Measurements from ENCODE around the gene GALNT1.
"Not testable (repeated sequence)": the region's sequence is repeated elsewhere in the genome, so short reads cannot be mapped to it uniquely, and the experiment has no call there.

The GALNT1 gene

DNA sequence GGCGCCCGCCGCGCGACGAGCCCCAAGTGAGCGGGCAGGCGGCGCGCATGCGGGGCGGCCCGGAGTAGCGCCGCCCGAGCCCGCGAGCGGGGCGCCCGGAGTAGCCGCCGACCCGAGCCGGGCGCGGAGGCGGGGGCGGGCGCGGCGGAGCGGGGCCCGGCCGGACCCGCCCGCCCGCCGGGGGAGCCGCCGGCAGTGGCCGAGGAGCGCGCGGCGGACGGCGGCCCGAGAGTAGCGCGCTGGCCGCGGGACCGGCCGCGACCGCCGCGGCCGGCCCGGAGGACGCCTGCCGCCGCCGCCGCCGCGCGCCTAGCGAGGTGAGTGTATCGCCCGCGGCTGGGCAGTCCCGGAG, at the start of gene GALNT1:
GALNT1 (plus strand) TSS at position 195 of the 352 bp plus-strand sequence. CDS start 72,923 bp downstream, outside the sequence.
- DNase-seq (ENCODE audit: low read depth in 1 of 2, low spot score in 1 of 2) = no peak

DNA sequence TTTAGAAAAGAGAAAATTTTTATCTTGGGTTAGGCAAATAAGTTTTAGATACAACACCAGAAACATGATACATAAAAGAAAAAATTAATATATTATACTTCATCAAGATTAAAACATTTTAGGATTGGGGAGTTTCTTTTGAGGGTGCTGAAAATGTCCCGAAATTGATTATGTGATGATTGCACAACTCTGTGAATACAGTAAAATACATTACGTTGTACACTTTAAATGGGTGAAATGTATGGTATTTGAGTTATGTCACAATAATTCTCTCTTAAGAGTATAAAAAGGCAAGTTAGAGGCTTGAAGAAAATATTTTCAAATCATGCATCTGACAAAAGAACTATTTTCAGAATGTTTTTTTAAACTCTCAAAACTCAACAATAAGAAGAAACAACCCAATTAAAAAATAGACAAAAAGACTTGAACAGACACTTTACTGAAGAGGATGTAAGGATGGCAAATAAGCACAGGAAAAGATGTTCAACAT, 47.6 kb upstream of the GALNT1 start:
- no peak for DNase-seq (ENCODE audit: low read depth in 1 of 2, low spot score in 1 of 2)

DNA sequence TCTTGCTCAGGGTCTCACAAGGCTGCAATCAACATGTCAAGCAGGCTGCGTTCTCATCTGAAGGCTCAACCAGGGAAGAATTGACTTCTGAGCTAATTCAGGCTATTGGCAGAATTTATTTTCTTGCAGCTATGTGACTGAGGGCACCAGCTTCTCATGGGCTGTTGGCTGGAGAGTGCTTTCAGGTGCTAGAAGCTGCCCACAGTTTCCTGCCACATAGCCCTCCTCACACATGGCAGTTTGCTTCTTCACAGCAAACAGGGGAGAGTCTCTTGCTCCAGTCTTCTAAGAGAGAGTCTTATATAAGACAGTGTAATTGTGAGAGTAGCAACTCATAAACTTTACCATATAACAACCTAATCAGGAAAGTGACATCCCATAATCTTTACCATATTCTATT, 46.2 kb upstream of the GALNT1 start:
- DNase-seq (ENCODE audit: low read depth in 1 of 2, low spot score in 1 of 2) = no peak

DNA sequence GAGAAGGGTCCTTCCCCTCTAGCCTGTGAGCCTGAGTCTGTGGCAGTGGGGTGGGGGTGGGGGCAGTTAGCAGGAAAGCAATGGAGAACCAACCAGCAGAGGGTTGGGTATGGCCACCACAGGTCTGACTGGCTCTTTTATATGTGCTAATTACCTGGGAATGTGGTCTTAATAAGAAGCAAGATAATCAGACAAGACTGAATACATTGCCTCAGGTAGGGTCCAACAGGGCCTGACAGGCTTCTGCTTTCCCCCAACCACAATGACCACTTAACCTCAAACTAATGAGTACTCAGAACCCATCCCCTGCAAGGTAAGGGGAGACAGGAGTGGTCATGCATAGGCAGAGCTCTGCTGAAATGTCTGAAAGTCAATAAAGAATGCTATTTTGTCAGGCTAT, 39.2 kb upstream of the GALNT1 start:
- DNase-seq (ENCODE audit: low read depth in 1 of 2, low spot score in 1 of 2) = no peak

DNA sequence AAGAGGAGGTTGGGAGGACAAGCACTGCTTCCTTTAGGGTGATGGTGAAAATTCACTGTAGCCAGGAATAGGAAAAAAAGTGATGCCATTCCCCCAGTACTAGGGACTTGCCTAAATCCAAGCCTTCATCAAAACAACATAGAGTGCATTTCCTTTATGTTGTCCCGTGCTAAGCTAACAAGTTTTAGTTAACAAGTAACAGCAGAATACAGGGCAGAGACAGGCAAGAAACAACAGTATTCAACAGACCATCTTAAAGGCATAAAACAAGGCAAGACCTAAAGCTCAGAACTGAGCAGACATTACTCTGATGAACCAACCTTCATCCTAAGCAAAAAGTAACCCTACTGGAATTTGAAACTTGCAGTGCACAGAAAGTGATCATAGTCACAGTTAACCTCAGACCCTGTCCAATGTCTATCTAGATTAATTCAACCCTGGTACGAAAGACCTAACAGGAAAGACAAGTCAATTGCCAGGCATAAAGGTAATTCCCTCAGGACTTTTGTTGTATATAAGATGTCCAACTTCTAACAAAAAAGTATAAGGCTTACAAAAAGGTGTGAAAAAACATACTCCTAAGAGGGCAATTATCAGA, 34.4 kb upstream of the GALNT1 start:
- no peak for DNase-seq (ENCODE audit: low read depth in 1 of 2, low spot score in 1 of 2)

DNA sequence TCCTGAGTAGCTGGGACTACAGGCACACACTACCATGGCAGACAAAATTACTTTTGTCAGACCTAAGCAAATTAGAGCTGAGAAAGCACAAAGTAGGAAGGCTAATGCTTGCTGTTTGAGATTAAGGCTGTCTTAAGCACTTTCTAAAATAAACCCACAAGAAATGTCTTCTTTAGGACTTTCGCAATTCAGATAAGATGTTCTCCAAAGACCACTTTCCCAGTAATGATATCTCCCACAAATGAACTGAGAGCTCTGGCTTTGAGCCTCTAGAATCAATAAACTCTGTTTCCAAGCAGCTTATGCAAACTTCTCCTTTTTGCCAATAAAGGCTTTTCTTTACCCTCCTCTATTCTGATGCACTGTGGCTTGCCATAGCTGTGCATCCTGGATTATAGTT, 32.0 kb upstream of the GALNT1 start:
- no peak for DNase-seq (ENCODE audit: low read depth in 1 of 2, low spot score in 1 of 2)

DNA sequence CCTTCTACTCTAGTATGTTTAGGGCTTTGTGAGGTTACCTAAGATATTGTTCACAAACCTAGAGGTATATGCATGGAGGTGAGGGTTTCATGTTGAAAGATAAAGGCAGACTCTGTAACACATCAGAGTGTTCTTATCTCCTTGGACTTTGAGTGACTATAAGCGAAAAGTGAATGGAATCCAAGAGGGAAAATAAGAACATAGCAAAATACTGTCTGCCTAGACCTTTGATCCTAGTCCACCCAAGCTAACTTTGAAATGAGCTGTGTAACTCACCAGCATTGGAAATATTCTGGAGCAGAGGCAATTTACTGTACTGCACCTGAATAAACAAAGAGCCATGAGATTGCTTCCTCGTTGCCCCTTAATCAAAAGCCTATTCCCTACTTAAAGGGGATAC, 28.2 kb upstream of the GALNT1 start:
- no peak for DNase-seq (ENCODE audit: low read depth in 1 of 2, low spot score in 1 of 2)

DNA sequence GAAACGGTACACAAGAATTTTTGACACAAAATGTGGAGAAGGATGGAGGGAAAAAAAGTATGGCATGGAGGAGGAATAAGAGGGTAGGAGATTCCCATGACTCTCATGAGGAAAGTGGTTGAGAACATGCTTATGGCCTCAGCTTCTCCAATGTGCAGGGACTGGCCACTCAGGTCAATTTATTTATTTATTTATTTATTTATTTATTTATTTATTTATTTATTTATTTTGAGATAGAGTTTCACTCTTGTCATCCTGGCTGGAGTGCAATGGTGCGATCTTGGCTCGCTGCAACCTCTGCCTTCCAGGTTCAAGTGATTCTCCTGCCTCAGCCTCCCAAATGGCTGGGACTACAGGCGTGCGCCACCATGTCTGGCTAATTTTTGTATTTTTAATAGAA, 26.0 kb upstream of the GALNT1 start:
- DNase-seq (ENCODE audit: low read depth in 1 of 2, low spot score in 1 of 2) = not testable (repeated sequence)

DNA sequence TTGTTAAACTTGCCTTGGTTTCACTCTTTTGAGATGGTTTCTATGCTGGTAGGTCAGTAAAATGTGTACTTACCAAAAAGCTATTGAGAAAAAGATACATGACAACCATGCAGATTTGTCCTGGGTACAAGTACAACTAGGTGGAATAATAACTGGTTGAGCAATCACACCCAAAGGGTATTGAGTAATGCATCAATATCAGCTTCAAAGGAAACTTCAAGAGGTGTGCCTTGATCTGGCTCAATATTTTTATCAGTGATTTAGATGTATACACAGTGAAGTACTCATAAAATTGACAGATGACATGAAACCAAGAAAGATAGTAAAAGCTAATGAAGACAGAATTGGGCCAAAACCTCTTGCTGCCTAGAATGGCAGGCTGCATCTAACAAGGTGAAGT, 21.7 kb upstream of the GALNT1 start:
- DNase-seq (ENCODE audit: low read depth in 1 of 2, low spot score in 1 of 2) = no peak

DNA sequence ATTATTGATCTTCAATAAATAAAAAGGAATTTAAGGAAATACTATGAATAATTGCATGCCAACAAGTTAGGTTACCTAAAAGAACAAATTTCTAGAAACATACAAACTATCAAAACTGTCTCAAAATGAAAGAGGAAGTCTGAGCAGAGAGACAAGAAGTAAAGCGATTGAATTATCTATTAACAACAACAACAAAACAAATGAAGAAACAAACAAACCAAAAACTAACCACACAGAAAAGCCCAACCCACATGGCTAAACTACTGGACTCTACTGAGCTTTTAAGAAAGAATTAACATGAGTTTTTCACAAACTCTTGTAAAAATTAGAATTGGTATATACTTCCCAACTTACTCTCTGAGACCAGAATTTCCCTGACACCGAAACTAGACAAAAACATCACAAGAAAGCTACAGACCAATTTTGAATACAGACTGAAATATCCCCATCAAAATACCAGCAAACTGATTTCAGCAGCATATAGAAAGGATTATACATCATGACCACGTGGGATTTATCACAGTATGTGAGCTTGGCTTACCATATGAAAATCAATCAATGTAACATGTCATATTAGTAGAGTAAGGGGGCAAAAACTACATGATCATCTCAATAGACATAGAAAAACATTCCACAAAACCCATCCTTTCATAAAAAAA, 16.6 kb upstream of the GALNT1 start:
- no peak for DNase-seq (ENCODE audit: low read depth in 1 of 2, low spot score in 1 of 2)

DNA sequence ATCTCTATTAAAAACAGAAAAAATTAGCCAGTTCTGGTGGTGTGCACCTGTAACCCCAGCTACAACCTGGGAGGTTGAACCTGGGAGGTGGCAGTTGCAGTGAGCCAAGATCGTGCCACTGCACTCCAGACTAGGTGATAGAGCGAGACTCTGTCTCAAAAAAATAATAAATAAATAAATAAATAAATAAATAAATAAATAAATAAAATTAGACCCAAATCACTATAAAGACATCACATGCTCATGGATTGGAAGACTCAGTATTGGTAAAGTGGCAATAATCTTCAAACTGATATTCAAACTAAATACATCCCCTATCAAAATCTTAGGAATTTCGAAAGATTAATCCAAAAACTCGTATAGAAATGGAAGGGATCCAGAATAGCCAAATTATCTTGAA, 15.5 kb upstream of the GALNT1 start:
- no peak for DNase-seq (ENCODE audit: low read depth in 1 of 2, low spot score in 1 of 2)

DNA sequence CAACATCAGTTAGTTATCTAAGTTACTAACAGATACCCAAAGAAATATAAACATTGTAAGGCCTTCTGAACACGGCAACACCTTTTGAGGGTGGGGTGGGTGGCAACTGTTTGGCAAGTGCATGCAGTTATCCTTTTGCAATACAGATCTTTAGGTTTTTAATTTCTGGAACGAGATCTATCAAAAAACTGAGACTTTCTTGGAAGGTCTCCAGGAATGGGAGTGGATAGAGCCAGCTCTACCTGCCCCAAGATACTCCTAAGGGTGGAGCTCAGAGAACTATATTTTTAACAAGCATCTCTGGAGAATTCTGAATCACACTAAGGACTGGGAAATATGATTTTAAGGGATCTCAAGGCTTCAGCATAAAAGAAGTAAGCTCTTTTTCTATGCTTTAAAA, 11.4 kb upstream of the GALNT1 start:
- no peak for DNase-seq (ENCODE audit: low read depth in 1 of 2, low spot score in 1 of 2)

DNA sequence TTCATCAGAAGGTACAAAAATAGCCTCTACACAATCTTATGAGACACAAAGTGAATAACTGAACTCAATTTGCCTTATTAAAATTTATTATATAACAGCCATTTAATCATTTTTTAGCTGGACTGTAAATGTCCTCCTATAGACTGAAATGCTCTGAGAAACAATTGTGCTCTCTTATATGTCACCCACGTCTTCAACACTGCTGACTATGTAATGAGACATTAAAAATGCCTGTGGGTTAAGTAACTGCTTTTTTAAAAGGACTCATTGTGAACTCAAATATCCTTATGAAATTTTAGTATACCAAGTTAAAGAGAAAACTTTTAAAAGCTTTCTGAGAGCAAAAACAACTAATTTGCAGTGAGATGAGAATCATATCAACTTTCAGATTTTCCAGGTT, 10.4 kb upstream of the GALNT1 start:
- no peak for DNase-seq (ENCODE audit: low read depth in 1 of 2, low spot score in 1 of 2)

DNA sequence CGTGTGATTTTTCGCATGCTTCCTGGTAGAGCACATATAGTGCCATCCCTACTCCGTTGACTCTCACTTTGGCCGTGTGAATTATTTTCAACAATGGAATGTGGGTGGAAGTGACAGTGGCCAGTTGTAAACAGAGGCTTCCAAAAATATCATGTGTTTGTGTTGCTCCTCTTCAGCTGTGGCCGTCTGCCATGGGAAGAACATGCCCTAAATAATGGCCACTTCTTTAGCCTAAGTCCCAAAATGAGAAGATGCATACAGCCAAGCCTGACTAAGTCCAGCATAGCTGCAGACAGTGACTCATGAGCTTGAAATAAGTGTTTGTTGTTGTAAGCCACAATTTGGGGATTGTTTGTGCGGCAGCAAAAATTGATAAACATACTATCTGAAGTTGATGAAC, 8.9 kb upstream of the GALNT1 start:
- DNase-seq (ENCODE audit: low read depth in 1 of 2, low spot score in 1 of 2) = no peak

DNA sequence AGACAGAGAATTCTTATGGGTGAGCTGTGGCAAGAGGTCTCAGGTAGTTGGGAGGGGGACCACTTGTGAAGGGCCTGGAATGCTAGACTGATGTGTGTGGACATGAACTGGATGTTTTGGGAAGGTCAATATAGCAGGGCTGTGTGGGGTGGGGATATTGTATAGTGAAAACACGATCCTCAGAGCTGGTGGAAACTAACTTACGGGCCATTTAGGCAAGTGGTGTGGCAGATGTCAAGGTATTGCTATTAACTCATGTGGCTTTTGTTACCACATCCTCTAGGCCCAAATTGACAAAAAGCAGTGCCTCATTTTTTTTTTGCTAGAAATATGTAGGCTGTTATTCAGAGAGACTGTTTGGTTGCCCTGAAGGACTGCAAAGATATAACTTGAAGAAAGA, 8.0 kb upstream of the GALNT1 start:
- DNase-seq (ENCODE audit: low read depth in 1 of 2, low spot score in 1 of 2) = no peak

DNA sequence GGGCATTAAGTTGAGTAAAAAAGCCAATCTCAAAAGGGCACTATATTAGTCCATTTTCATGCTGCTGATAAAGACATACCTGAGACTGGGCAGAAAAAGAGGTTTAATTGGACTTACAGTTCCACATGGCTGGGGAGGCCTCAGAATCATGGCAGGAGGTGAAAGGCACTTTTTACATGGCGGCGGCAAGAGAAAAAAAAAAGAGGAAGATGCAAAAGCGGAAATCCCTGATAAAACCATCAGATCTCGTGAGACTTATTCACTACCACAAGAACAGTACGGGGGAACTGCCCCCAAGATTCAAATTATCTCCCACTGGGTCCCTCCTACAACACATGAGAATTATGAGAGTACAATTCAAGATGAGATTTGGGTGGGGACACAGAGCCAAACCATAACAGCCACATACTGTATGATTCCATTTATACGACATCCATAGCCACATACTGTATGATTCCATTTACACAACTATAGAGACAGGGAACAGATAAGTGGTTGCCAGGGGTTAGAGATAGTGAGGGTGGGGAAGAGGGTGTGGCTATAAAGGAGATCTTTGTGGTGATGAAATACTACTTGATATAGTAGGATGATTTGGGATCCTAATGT, 5.2 kb upstream of the GALNT1 start:
- not testable (repeated sequence) for DNase-seq (ENCODE audit: low read depth in 1 of 2, low spot score in 1 of 2)

DNA sequence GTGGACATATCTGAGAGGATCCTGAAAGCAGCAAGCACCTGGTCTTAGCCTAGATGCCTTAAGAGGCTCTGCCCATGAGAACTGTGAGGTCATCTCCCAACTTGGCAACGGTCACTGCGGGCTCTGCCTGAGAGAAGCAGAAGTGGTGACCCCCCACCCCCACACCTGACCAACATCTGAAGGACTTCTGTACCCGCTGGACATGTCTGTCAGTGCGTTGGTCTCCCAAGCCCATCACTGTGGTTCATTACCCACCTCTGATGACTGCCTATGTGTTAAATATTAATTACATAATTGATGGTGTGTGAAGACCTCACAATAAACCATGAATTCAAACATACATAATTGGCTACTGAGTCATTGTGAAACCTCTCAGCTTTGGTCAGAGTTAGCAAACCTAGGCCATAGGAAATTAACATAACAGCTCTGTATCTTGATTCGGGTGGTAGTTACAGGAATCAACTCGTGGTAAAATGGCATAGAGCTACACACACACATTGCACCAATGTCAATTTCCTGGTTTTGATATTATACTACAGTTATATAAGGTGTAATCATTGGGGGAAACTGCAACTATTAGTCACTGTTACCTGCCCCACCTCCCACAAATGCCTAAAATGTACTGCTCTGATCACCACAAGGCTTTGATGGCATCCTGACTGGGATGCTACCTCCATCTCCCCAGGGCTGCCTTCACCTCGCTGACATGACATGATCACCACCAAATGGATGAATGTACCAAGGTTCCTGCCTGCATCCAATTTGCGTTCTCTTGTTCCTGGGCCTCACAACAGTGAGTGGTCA, 4.3 kb upstream of the GALNT1 start:
- no peak for DNase-seq (ENCODE audit: low read depth in 1 of 2, low spot score in 1 of 2)

DNA sequence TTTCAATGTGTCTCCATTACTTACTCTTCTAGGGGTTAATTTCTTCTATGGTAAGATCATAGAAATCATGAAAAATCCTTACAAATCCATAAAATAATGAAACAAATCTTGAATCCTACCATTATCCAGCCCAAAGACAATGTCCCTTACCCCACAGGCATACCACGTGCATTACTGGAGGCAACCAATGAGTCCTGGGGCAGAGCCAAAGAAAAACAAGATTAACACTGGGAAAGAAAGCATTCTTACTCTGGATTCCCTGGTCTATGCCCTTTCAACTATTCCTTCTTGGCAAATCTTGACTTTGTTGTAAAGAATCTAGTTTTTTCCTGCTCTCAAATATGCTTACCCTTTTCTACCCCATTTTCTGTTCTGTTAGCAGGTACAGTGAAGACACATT, 3.1 kb upstream of the GALNT1 start:
- DNase-seq (ENCODE audit: low read depth in 1 of 2, low spot score in 1 of 2) = no peak

DNA sequence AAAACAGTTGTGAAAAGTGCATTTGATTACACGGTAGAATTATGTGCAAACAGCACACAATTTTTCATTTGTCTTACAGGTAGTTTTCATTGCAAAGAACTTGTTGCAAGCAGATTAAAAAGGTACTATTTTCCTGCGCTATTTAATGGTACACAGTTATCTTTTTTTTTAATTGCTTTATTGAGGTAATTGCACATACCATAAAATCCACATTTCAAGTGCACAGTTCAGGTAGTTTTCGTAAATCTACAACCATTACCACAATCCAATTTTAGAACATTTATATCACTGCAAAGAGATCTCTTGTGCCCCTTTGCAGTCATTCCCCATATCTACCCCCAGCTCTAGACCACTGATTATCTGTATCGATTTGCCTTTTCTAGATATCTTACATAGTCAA, 2.6 kb upstream of the GALNT1 start:
- DNase-seq (ENCODE audit: low read depth in 1 of 2, low spot score in 1 of 2) = no peak

DNA sequence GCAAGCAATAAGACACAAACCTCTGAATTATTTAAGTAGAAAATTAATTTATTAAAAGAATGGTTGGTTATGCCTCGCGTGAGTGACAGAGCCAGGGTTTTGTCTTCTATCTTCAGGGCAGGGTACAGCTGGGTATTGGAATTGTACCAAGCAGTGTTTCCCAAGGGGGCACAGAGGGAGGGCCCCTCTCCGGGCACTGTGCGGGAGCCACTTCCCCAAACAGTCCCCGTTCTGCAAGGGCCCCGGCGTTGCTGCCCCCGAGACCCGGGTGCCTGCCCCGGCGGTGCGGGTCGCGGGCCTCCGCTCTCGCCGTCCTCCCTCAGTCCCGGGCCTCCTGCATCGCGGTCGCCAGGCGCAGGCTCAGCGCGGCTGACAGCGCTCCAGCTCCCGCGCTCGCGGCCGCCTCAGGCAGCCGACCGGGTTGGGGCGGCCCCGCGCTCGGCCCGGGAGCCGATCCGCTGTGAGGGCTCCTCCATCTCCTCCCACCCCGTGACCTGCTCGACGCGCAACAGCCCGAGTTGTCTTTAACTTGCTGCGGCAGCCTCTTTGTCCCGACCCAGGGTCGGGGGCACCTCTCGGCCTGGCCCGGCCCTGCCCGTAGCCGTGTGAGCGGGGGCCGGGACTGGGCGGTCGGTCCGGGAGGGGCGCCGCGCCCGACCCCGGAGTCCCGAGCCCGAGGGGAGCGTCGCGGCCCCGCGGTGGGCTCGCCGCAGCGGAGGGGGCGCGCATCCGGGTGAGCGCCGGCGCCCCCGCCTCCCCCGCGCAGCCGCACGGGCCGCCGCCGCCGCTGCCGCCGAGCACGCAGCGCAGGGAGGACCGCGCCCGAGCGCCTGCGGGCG, 620 bp upstream of the GALNT1 start:
- peak; percentile 17 to 30 for DNase-seq (ENCODE audit: low read depth in 1 of 2, low spot score in 1 of 2)
